Suppressor macrophage (primary cell): Measurements from ENCODE around the gene PM20D2.
A peak's percentile ranks its signal among the peaks of the same experiment; 100 is the strongest.

Experiments
- DNase-seq, 4 experiments: peaks; one replicate each; pipeline ENCODE4 v3.0.0-alpha.2; 2020 to 2022
- total RNA-seq, 17 experiments: gene quantifications; one replicate each; lab custom pipeline; 2026; ENCODE audit warnings: mixed read lengths in 6 of 17, inconsistent platforms in 3 of 17; lab: John Stamatoyannopoulos, UW

The PM20D2 gene
- total RNA-seq: 2.9 to 11.8 (median 5.4) reads per million in 17 experiments

- peak; percentile 49 to 73 (median 54) for DNase-seq
These were observed at the start of gene PM20D2 for GRCh38 chr6:89145956-89146717. Gene PM20D2, plus strand, starts transcription at chr6:89146055. Its CDS starts 90 bp downstream, at chr6:89146145.

- no peak for DNase-seq
These were observed 47.4 kb upstream of the PM20D2 start for GRCh38 chr6:89098461-89098860.

- DNase-seq: no peak
These were observed 45.7 kb upstream of the PM20D2 start for GRCh38 chr6:89100114-89100513.

- DNase-seq: no peak
These were observed 35.6 kb upstream of the PM20D2 start for GRCh38 chr6:89110284-89110683.

- DNase-seq: no peak
These were observed 33.9 kb upstream of the PM20D2 start for GRCh38 chr6:89111933-89112332.

- DNase-seq: no peak
These were observed 29.2 kb upstream of the PM20D2 start for GRCh38 chr6:89116702-89117101.

- DNase-seq: peak; percentile 51 to 84 (median 67)
These were observed 28.4 kb upstream of the PM20D2 start, which contains the start of gene SRSF12 for GRCh38 chr6:89117211-89118108. Gene SRSF12, minus strand, starts transcription at chr6:89118071. Its CDS starts 184 bp downstream, at chr6:89117887.

GRCh38 chr6:89118931-89119330 is 26.9 kb upstream of the PM20D2 start:
- no peak for DNase-seq

GRCh38 chr6:89120371-89120770 is 25.5 kb upstream of the PM20D2 start:
- DNase-seq: no peak

GRCh38 chr6:89121934-89122333 is 23.9 kb upstream of the PM20D2 start:
- no peak for DNase-seq

GRCh38 chr6:89122625-89123024 is 23.2 kb upstream of the PM20D2 start:
- DNase-seq: peak in 3 of 4 experiments; percentile 39 to 55 (median 52)

- DNase-seq: peak in 1 of 4 experiments; percentile 6
These were observed 17.6 kb upstream of the PM20D2 start for GRCh38 chr6:89128256-89128671.

GRCh38 chr6:89131599-89131998 is 14.3 kb upstream of the PM20D2 start:
- DNase-seq: no peak

- DNase-seq: peak; percentile 36 to 74 (median 60)
These were observed 13.8 kb upstream of the PM20D2 start for GRCh38 chr6:89132057-89132456.

GRCh38 chr6:89133981-89134380 is 11.9 kb upstream of the PM20D2 start:
- no peak for DNase-seq

- no peak for DNase-seq
These were observed 11.1 kb upstream of the PM20D2 start for GRCh38 chr6:89134723-89135122.

GRCh38 chr6:89138173-89138572 is 7.7 kb upstream of the PM20D2 start:
- no peak for DNase-seq

GRCh38 chr6:89139509-89140346 is 6.1 kb upstream of the PM20D2 start:
- DNase-seq: no peak

GRCh38 chr6:89140347-89141156 is 5.3 kb upstream of the PM20D2 start:
- no peak for DNase-seq

GRCh38 chr6:89144354-89144906 is 1.4 kb upstream of the PM20D2 start:
- no peak for DNase-seq
